Amniotic stem cell (primary cell): ENCODE results near the gene HSPA1B.
"Not testable (repeated sequence)": the region's sequence is repeated elsewhere in the genome, so short reads cannot be mapped to it uniquely, and the experiment has no call there.

Experiments used
- DNase-seq: peaks from one replicate; lab custom pipeline; 2025; lab: John Stamatoyannopoulos, UW

HSPA1B gene

GRCh38 chr6:31799781-31800180 lies 27.8 kb upstream of the HSPA1B start:
- no peak for DNase-seq

GRCh38 chr6:31801031-31801927 lies 26.3 kb upstream of the HSPA1B start:
- not testable (repeated sequence) for DNase-seq

- no peak for DNase-seq
Measured at GRCh38 chr6:31805939-31806469, 21.5 kb upstream of the HSPA1B start.

GRCh38 chr6:31806470-31807272 lies 20.9 kb upstream of the HSPA1B start, which contains the start of gene LSM2:
Gene LSM2, minus strand, starts transcription at chr6:31806966. Its CDS starts 209 bp downstream, at chr6:31806757.
- peak; percentile 95 for DNase-seq

- not testable (repeated sequence) for DNase-seq
Measured at GRCh38 chr6:31808599-31808998, 18.9 kb upstream of the HSPA1B start.

- DNase-seq, result no peak
Measured at GRCh38 chr6:31811645-31812044, 15.9 kb upstream of the HSPA1B start.

- no peak for DNase-seq
Measured at GRCh38 chr6:31813465-31813849, 14.1 kb upstream of the HSPA1B start.

GRCh38 chr6:31814677-31815024 lies 12.9 kb upstream of the HSPA1B start:
- peak; percentile 95 for DNase-seq

- DNase-seq, result peak; percentile 88
Measured at GRCh38 chr6:31815025-31815838, 12.3 kb upstream of the HSPA1B start, which contains the start of the genes HSPA1A and HSPA1L. Gene HSPA1A, plus strand, starts transcription at chr6:31815543. Its CDS starts 214 bp downstream, at chr6:31815757. Gene HSPA1L, minus strand, starts transcription at chr6:31815283. Its CDS starts 3,311 bp downstream, at chr6:31811972.

- not testable (repeated sequence) for DNase-seq
Measured at GRCh38 chr6:31817133-31817928, 10.2 kb upstream of the HSPA1B start.

GRCh38 chr6:31817929-31818511 lies 9.5 kb upstream of the HSPA1B start:
- not testable (repeated sequence) for DNase-seq

- DNase-seq, result no peak
Measured at GRCh38 chr6:31819871-31820299, 7.7 kb upstream of the HSPA1B start.

GRCh38 chr6:31820399-31820798 lies 7.1 kb upstream of the HSPA1B start:
- DNase-seq, result not testable (repeated sequence)

GRCh38 chr6:31821301-31822035 lies 6.1 kb upstream of the HSPA1B start:
- DNase-seq, result no peak

- peak; percentile 65 for DNase-seq
Measured at GRCh38 chr6:31822036-31822821, 5.3 kb upstream of the HSPA1B start.

GRCh38 chr6:31823592-31824196 lies 3.8 kb upstream of the HSPA1B start:
- DNase-seq, result not testable (repeated sequence)

- no peak for DNase-seq
Measured at GRCh38 chr6:31825553-31825952, 2.0 kb upstream of the HSPA1B start.

GRCh38 chr6:31826793-31827285 lies 699 bp upstream of the HSPA1B start:
- DNase-seq, result peak; percentile 76
